ENCODE measurements around the gene MDFIC.

DNA sequence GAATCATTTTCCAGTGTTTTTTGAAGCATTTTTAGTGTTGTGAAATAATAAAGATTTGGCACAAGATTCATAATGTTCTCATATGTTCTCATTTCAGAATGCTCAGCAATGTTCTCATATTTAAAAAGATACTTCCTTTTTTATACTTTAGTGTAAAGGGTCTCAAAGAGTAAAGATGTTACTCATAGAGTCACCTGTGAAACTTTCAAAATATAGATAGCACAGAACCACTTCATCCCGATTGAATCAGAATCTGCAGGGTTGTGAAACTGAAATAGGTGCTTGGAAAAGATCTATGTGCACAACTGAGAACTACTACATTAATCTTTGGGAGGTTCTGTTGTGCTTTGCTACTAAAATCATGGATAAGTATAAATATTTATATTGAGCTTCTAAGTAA lies 144.7 kb downstream of the MDFIC start:
- TF ChIP-seq POLR2AphosphoS5 (IDR thresholded peaks at IDR 0.05; ENCODE audit: low read depth, low read length): no peak
- no peak for TF ChIP-seq POLR2A (IDR thresholded peaks at IDR 0.05; ENCODE audit: low read depth, low read length)
- TF ChIP-seq TAF1 (IDR thresholded peaks at IDR 0.05; ENCODE audit: low read depth, low read length): no peak
- no peak for TF ChIP-seq POU2F2 (IDR thresholded peaks at IDR 0.05; ENCODE audit: low read depth, low read length)
